ENCODE data around the gene GPC3.

The GPC3 gene

DNA sequence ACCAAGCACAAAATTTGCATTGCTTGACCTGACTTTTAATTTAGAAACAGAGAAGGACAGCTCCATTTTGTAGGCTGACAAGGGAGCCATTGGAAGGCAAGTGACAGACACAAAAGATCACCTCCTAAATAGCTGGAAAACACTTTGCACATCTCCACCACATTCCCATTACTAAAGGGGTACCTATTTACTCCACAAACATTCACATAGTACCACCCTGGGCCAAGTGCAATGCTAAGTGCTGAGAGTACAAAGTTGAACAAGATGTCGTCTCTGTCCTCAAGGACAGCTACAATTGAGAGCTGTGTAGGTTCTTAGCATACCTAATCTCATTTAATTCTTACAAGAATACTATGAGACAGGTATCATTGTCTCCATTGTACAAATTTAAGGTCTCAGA lies 417.3 kb downstream of the GPC3 start:
- DNase-seq: no peak

DNA sequence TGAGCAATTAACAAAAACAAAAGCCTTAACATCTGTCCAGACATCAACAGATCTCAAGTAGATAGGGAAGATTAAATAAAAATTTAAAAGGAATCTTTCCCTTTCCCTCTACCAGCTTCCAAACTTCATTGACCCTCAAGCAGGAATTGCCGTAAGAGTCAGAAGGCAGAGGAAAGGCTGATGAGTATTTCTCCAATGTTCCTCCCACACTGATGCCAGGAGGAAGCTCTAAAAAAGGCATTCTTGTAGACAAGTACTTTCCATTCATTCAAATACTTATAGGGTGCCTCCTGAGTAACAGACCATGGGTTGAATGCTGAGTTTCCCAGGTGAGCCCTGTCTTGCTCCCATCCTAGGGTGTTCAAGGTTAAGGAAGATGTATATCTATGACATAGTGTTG lies 418.5 kb downstream of the GPC3 start:
- no peak for DNase-seq

DNA sequence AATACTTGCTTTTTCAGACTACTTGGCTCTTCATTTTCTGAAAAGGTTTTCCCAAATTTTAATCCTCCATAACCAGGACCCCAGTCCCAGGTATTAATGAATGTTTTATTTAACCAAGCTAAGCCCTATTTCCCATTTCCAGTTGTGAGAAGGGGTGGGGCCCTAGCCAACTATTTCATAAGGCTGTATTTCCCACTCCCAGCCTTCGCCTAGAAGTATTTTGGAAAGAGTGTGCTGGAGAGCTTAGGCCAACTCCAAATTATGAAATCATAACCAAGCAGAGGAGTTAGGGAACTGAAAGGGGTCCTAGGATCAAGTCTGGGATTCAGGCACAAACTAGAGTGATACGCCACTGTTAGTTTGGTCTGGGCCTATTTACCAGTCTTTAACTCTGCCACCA lies 421.7 kb downstream of the GPC3 start:
- DNase-seq: no peak

DNA sequence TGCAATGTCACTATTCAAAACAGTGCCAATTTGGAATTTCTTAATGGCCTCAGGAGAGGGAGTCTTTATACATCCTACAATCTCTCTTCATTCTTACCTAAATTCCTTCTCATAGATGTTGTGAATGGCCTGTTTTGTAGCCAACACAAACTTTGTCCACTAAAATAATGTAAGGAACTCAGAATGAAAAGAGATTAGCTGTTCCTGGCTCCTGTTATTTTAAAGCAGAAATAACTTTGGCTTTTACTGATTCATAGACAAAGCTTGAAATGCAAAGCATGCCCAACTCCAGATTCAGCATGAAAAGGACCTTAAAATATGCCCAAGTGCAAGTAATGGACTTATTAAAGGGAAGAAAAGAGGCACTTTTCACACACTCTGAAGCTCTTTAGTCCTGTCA lies 424.1 kb downstream of the GPC3 start:
- DNase-seq: no peak

DNA sequence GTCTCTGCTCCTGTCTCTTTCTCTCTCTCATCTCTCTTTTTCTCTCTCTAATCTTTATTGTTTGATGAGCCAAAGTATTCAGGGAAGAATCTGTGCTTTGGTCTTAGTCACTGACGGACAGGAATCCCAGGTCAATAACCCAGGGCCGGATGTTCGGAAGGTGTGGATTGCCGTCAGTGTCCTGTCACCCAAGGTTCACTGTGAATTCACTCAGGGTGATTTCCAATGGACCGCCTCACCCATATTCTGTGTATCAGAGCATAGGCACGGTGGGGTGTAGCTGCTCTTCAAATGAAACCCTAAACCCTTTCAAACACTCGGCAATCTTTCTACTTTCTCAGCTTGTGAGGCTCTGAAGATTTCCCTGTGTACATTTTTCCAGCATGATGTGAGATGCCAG lies 425.5 kb downstream of the GPC3 start:
- DNase-seq: no peak

DNA sequence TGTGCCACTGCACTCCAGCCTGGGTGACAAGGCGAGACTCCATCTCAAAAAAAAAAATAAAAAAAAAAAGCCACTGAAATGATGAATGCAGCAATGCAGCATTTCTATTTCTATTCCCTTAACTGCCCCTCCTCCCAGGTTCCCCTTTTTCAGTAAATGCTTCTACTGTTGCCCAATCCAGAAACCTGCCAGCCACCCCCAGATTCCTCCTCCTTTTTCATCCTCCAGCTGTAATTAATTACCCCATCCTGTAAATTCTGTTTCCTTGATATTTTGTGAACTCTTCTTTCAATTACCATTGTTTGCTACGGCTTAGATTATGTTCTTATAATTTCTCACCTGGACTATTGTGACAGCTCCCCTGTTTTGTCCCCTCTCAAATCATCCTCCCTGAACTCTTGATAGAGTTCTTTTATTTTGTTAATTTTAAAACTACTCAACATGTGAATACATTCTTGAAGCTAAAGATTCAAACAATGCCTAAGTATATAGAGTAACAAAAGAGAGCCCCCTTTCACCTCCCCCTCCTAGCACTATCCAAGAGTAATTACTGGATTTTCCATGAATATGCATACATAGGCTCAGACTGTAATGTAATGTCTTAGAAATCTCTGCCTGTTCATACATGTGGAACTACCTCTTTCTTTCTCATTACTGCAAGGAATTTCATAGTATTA lies 429.5 kb downstream of the GPC3 start:
- DNase-seq: no peak

DNA sequence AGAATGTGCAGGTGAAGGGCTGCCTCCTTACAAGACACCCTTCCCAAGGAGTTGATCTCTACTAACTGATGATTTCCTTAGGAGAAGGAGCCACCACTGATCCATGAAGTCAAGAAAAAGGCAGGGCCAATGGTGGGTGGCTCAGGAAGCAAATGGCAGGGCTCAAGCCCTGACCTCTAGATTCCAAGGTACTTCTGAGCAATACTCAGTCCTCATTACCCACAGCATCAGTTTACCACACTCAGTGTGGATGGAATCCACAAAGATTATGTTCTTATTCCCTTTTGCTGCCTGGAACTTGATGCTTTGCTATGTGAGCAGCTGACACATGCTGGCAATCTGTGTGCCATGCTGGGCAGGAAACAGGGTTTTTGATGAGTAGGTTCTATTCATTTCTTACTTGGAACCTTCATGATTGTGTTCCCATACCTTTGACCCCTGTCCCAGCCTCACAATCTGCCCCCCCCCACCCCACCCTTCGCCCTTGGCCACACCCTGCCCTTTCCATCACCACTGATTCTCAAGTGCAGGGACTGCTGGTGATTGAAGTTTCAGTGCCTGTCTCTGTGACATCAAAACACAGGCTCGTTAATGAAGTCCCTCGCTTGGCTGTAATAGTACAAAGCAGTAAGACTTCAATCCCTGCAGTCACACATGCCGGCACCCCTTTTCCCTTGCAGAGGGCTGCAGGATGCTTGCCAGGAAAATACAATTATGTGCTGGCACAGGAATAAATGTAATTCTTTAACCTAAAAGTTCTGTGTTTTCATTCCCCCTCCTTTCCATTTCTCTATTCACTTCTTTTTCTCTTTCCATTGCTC lies 434.5 kb downstream of the GPC3 start:
- DNase-seq: no peak

DNA sequence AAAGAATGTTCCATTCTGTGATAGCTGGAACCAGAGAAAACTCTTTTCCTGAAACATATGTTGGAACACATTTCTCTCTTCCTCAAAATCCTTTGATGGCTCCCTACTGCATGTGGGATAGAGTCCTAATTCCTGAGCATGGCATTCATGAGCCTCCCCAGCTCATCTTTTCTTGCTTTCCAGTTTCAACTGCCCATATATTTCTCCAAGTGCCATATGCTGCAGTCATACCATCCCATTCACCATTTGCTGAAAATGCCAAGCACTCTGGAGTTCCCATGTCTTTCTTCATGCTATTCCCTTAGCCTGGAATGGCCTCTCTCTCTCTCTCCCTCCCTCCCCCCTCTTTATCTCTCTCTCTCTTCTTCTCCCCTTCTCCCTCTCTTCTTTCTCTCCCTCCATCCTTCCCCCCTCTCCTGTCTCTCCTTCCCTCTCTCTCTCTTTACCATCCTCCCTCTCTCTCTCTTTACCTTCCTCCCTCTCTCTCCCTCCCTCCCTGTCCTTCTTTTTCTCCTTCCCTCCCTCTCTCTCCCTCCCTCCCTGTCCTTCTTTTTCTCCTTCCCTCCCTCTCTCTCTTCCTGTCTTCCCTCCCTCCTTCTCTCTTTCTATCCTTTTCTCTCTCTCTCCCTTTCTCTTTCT lies 436.0 kb downstream of the GPC3 start:
- DNase-seq: no peak

DNA sequence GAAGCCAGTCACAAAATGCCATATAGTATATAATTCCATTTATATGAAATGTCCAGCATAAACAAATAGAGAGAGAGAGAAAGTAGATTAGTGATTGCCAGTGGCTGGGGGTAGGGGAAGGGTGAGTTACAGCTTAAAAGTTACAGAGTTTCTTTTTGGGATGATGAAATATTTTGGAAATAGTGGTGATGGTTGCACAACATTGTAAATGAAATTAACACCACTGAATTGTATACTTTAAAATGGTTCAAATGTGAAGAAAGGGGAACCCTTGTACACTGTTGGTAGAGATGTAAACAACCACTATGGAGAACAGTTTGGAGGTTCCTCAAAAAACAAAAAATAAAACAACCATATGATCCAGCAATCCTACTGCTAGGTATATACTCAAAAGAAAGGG lies 439.0 kb downstream of the GPC3 start:
- DNase-seq: no peak

DNA sequence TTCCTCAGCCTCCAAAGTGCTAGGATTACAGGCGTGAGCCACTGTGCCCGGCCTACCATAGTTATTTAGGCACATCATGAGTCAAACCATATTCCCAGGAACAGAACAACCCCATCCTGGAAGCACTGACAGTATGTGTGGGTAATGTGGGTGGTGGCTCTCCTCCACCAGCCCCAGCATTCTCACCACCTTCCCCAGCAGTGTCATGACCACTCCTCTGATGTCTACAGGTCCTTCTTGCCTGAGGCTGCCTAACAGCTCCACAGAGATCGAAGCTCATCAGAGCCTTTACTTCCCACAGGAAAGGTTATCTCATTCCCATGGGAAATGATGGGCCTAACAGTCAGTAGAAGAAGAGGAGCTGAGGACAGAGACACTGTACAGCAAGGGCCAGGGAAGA lies 440.6 kb downstream of the GPC3 start:
- DNase-seq: no peak

DNA sequence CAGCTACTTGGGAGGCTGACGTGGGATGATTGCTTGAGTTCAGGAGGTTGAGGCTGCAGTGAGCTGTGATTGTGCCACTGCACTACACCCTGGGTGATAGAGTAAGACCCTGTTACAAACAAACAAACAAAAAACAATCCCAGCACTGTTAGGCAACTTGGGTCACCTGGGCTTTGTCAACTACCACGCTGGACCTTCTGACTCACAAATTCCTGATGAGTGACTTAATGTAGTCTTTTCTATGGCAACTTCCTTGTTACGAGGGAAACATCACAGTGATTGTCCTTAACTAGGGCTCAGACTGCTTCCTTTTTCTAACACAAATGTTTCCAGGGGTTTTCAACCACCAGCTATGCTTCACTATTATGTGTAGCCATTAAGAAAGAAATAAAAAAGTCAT lies 441.3 kb downstream of the GPC3 start:
- DNase-seq: no peak

DNA sequence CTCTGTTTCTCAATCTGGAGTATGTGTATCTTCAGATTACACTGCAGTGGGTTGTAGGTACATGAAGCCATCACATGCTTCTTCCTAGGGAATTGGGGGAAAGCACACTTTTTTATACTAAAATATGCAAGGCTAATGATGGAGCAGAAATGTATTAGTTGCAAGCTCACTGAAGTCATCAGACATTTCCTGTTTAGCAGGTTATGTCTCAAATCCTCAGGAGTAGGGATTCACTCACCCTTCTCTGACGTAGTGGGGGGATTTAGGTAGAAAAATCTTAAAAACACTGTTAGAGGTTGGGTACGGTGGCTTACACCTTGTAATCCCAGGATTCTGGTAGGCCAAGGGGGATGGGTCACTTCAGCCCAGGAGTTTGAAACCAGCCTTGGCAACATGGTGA lies 441.7 kb downstream of the GPC3 start:
- DNase-seq: no peak

DNA sequence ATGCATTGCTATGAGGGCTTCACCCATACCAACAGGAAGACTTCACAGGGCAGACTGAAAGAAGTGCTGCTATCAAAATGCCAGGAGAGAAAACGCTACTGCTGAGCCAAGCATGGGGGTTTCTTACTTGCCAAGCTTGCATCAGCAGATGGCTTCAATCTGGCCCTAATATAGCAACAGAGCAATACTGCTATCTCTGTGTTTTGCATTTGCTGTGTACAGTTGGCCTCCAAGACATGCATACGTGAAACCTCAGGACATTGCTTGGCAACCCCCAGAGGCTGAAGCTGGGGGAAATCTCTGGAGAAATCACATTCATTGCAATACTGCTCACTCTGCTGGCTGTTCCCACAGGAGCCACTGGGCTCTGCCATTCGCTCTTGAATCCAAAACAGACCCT lies 442.9 kb downstream of the GPC3 start:
- DNase-seq: no peak

DNA sequence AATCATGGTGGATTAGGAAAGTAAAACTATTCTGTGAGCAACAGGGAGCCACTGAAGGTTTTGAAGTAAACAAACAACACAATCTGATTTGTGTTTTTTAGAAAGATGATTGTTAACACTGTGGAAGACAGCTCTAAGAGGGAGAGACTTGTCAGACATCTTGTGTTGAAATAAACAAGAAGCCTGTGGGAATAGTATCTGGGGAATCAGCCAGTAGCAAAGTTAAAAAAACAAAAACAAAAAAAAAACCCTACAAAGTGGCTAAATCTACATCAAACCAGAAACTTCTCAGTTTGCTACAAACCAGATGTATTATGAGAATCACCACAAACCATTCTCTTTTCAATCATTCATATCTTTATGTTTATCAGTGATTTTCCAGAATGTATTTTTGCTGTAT lies 444.4 kb downstream of the GPC3 start:
- DNase-seq: no peak

DNA sequence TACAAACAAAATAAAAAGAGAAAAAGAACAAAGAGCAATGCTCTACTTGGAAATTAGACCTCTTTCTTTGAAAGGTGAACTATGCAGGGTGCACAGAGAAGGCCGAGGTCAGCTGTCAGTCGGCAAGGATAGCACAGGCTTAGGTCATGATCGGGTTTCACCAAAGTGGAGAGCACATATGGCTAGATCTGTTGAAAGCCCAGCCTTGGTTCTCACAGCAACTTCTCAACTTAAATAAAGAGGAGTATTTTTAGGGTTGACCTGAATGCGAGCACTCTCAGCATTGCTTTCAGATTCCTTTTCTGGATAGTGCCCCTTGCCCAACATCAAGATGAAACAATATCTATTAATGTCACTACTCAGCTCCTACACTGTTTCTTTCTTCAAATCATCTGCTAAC lies 447.2 kb downstream of the GPC3 start:
- no peak for DNase-seq

DNA sequence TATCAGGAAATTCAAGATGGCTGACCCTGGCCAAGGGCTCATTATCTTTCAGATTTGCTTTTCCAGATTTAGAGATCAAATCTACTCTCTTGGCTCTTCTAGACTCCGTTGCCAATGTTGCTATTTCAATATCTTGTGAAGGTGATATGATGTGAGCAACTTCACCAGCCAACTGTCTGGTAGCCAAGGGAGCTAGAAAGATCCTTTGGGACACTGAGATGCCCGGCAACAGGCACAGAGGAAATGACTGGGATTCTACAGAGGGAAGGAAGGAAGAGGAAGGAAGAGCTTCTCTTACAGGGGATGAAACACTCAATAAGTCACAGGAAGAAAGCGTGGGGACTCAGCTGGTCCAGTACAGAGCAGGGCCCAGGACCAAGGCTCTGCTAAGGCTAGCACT lies 448.3 kb downstream of the GPC3 start:
- no peak for DNase-seq

DNA sequence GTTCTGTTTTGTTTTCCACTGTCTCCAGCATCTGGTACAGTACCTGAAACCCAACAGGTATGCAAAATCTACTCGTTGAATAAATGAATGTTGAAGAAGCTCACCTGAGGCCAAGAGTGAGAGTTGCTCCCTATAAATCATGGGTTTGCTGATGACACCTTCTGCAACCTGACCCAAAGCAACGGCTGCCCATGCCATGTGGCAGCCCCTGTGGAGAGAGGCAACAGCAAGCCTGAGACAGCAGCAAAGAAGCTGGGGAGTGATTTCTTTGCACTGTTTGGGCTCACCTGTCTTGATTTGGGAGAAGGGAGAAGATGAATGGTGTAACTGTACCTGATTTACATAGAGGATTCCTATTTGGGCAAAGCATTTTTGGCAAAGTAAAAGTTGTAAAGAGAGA lies 450.3 kb downstream of the GPC3 start:
- no peak for DNase-seq

DNA sequence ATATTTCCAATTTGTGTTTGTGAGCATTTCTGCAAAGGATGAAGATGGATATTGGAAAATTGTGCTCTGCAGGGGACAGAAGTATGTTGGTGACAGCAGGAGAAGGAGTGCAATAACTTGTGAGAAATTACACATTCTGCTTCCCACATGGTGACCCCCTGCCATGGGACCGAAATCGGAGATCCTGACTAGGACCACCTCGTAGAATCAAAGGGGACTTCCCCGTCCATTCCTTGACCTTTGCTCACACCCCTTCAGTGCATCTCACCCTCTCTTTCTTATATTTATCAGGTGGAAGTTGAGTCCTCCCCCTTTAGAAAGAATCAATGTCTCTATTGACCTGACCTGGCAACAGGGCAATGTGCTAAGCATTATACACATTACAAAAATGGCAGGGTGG lies 451.2 kb downstream of the GPC3 start:
- no peak for DNase-seq

DNA sequence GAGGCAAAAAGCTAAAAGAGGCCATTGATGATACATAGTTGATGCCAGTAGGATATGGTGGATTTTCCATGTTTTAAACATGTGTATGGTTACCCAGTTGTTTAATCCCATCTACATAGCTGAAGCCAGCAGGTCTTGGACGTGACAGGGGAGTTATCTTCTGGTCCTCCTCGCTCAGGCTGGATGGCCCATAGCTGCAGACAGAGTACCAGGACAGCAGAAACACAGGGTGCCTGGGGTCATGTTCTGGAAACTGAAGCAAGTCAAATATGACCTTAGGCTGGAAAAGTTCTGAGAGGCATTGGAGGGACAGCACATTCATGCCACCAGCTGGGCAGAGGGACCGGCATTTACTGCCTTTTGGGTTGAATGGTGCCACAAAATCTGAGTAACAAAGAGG lies 452.1 kb downstream of the GPC3 start:
- DNase-seq: no peak

DNA sequence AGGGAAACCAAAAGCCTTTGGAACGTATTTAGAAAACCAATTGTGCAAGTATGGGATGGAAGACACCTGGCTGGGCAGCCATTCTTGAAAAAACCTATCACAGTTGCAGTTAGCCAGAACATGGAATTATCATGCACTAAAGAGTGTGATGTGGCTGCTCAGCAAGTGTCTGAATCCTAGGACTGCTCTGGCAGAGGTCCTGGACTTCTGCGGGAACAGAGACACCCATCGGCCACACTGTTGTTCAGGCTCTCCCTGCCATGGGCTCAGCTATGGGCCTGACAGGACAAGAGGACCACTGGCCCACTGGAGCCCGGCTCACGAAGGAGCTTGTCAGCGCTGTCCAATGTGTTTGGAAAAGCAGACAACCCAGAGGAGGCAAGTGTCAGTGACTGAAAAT lies 454.4 kb downstream of the GPC3 start:
- DNase-seq: no peak

DNA sequence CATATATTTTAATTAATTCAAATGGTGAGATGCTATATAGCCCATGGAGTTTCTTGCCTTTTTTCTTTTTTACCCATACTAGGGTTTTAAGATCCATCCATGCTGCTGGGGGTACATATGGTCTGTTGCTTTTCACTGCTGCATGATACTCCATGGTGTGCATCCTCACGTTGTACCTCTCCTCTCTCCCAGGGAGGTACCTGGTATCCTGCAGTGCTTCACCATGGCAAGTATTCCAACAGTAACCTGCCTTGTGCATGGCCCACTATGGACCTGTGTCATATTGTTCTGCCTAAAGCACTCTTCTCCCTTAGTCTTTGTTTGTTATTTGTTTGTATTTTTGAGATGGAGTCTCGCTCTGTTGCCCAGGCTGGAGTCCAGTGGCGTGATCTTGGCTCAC lies 455.8 kb downstream of the GPC3 start:
- DNase-seq: no peak

DNA sequence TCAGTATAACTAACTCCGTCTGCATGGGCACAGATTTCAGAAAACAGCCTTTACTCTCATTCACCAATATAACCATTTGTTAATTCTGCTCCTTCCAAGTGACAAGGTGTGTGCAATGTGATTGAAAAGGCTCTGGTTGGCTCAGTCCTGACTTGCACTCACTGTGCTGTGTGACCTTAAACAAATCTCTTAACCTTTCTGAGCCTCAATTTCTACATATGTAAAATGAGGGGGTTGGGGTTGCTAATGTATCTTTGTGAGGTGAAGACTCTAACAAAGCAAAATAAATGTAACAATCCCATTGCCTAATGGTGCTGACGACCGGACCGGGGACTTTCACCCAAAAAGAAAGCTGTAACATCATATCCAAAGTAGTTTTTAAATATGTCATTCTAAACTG lies 457.6 kb downstream of the GPC3 start:
- DNase-seq: no peak

DNA sequence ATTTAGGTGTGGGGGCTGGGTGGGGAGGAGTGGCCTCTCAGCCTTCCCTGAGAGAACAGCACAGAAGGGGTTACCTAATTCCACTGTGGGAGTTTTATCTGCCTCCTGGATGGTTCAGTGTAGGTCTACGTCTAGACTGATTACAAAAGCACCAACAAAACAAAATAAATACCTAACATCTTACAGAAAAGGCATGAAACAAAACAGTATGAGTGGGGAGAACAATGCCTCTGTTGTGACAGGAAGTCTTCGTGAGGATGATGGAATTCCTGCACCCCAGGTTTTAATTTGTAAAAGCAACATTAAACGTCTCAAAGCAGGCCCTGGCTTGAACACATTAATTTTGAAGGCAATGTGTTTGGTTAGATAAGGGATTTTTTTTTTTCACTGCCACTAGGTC lies 458.0 kb downstream of the GPC3 start:
- DNase-seq: no peak

All from hypothalamus (tissue), 51 donors.